Measurements from ENCODE around the gene OR6K3.

- TF ChIP-seq TAF1 (IDR thresholded peaks at IDR 0.05; ENCODE audit: low read depth, low read length) (no peak), TEAD4 (IDR thresholded peaks at IDR 0.05; ENCODE audit: low read depth, low read length) (no peak), EP300 (IDR thresholded peaks at IDR 0.05; ENCODE audit: borderline replicate concordance in 1 of 2, low read depth in 2 of 2, low read length in 2 of 2) (no peak), CTCF (IDR thresholded peaks at IDR 0.05; ENCODE audit: control extremely low read depth in 1 of 3, insufficient read depth in 1 of 3, low read depth in 1 of 3, low read length in 3 of 3) (no peak), POLR2AphosphoS5 (IDR thresholded peaks at IDR 0.05; ENCODE audit: low read depth, low read length) (no peak), POLR2A (IDR thresholded peaks at IDR 0.05; ENCODE audit: control extremely low read depth in 1 of 2, low read depth in 2 of 2, low read length in 2 of 2) (no peak), GABPA (IDR thresholded peaks at IDR 0.05; ENCODE audit: borderline replicate concordance, insufficient read depth, low read length) (no peak), EZH2 (IDR thresholded peaks at IDR 0.05; ENCODE audit: low read depth, low read length, severe bottlenecking) (no peak), SIN3A (conservative IDR thresholded peaks at IDR 0.05 in 1 of 2, IDR thresholded peaks at IDR 0.05 in 1 of 2; ENCODE audit: low read depth in 1 of 2, low read length in 2 of 2) (no peak), ZNF274 (IDR thresholded peaks at IDR 0.05; ENCODE audit: borderline replicate concordance, extremely low read depth, low read length) (no peak), NRF1 (IDR thresholded peaks at IDR 0.05; ENCODE audit: low read depth, low read length) (no peak), RAD21 (IDR thresholded peaks at IDR 0.05 in 1 of 2, conservative IDR thresholded peaks at IDR 0.05 in 1 of 2; ENCODE audit: low read depth in 2 of 2, low read length in 2 of 2) (no peak), HDAC6 (IDR thresholded peaks at IDR 0.05; ENCODE audit: low read depth, low read length) (no peak), CBX8 (IDR thresholded peaks at IDR 0.05; ENCODE audit: borderline replicate concordance, low read depth, low read length) (no peak)
These were observed 9.4 kb downstream of the OR6K3 start for GRCh38 chr1:158711098-158711497.
